H7 (cell line): ENCODE results near the gene CYP1A2. TPM values are rescaled to one million over a fixed set of nuclear protein-coding genes. Genes with fewer than 3 reads are reported as not detected.
"Not testable (repeated sequence)": the region's sequence is repeated elsewhere in the genome, so short reads cannot be mapped to it uniquely, and the experiment has no call there.

Experiments
- DNase-seq: peaks from one replicate; pipeline ENCODE4 v3.0.0; 2012
- H3K27me3 ChIP-seq: 2 replicates; pipeline ENCODE4 v1.6.0; 2011; ENCODE audit warnings: mild to moderate bottlenecking, low read length; ENCODE audit not compliant: control insufficient read depth, insufficient read depth
- H3K36me3 ChIP-seq: replicated peaks from 2 replicates; pipeline ENCODE4 v1.5.1; 2011; ENCODE audit warnings: low read length; ENCODE audit not compliant: control insufficient read depth, insufficient read depth
- H3K4me3 ChIP-seq: 2 replicates; pipeline ENCODE4 v1.5.1; 2011; ENCODE audit warnings: low read depth, mild to moderate bottlenecking, control low read depth, low read length, moderate library complexity; ENCODE audit not compliant: insufficient read depth
- total RNA-seq: library from RNA; depleted of rRNA; stranded (reverse); fragments of >200 nt; shearing (Covaris generic); gene quantifications from 2 replicates; pipeline ENCODE4 v1.2.3, GENCODE V29; 2014

The CYP1A2 gene
- total RNA-seq, 1 experiment from 2014 or later, result not detected

DNA sequence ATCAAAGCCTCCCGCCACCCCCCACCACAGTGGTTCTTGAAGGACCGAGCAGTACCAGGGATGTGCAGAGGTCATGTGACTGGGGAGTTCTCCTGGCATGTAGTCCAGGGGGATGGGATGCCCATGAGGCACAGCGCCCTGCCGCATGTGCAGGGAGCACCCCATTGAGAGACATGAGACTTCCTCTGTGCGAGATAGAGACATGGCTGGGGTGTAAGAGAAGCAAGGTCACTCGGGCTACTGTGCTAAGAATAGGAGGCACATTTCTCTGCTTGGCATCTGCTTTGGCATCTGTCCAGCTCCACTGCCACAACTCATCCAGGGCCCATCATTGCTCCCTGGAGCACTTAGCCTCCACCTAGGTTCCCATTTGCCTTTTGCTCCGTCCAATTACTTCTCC, 20.9 kb upstream of the CYP1A2 start:
- Histone ChIP-seq H3K27me3 (peaks cover 32% of the 10 kb centered on the region), H3K4me3 (no peak overlapping the region), H3K36me3 (no peaks in the 10 kb centered on the region)
- no peak for DNase-seq

DNA sequence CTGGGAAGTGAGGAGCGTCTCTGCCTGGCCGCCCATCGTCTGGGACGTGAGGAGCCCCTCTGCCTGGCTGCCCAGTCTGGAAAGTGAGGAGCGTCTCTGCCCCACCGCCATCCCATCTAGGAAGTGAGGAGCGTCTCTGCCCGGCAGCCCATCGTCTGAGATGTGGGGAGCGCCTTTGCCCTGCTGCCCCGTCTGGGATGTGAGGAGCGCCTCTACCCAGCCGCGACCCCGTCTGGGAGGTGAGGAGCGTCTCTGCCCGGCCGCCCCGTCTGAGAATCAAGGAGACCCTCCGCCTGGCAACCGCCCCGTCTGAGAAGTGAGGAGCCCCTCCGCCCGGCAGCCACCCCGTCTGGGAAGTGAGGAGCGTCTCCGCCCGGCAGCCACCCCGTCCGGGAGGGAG, 19.9 kb upstream of the CYP1A2 start:
- peaks cover 32% of the 10 kb centered on the region for H3K27me3 ChIP-seq
- H3K4me3 ChIP-seq, H3K36me3 ChIP-seq, DNase-seq: not testable (repeated sequence)

GRCh38 chr15:74729372-74729771, 19.3 kb upstream of the CYP1A2 start:
- not testable (repeated sequence) for H3K4me3 ChIP-seq, H3K36me3 ChIP-seq, DNase-seq
- H3K27me3 ChIP-seq, result peaks cover 32% of the 10 kb centered on the region

DNA sequence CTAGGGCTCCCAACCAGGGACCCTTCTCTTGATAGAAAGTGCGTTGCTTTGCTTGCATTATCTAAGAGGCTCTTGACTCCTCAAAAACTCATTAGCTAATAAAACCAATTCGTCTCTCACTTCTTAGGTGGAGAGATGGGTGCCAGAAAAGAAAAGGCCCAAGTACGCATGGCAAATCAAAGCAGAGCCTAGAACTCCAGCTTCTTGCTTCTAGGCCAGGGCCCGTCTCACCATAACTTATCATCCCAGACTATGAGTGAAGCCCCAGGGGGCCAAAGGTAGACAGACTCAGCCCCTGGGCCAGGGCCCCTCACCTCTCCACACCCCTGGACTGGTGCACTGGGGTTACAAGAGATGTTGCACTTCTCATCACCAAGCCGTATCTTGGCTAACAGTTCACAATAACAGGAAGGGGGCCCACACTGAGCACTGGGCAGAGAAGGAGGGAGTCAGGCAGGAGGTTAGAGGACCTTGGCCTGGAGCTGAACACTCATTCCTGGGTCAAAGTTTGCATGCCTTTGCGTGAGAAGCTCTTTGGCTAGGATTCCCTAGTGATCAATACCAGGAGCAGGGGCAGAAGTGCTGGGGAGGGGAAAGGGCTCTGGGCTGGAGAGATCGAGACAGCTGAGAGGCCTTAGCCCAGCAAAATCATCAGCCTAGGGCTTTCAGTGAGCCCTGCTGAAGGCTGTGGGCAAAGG, 17.9 kb upstream of the CYP1A2 start:
- H3K27me3 ChIP-seq, result peaks cover 24% of the 10 kb centered on the region
- H3K4me3 ChIP-seq, result no peak overlapping the region
- H3K36me3 ChIP-seq, result no peaks in the 10 kb centered on the region
- no peak for DNase-seq

- peaks cover 4% of the 10 kb centered on the region for H3K27me3 ChIP-seq
- no peak for DNase-seq
Observed at GRCh38 chr15:74732846-74733245, 15.8 kb upstream of the CYP1A2 start.

GRCh38 chr15:74733269-74733668, 15.4 kb upstream of the CYP1A2 start:
- Histone ChIP-seq H3K36me3 (no peaks in the 10 kb centered on the region), H3K27me3 (peaks cover 2% of the 10 kb centered on the region; the same call in 1 of the 2 replicates), H3K4me3 (no peak overlapping the region)
- no peak for DNase-seq

More at GRCh38 chr15:74732846-74733245, 15.8 kb upstream of the CYP1A2 start:
- Histone ChIP-seq H3K36me3 (no peaks in the 10 kb centered on the region), H3K4me3 (no peak overlapping the region)

DNA sequence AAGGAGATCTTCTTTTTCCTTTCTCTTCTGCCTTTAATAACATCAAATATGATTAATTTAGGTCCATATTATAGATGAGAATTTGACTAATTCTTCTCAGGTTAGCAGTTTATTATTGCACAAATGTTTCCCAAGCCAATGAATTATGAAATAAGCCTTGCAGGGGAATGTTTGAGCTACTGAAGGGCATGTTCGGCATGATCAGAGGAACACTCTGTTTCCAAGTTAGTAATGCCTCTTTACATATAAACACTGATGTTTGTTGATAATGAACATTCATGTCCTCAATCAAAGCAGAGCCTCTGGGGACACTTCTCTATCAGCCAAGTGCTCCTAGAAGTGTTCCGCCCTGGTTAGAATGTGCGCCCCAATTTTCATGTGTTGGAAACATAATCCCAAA, 13.3 kb upstream of the CYP1A2 start:
- no peak for DNase-seq
- Histone ChIP-seq H3K27me3 (peaks cover 2% of the 10 kb centered on the region; the same call in 1 of the 2 replicates), H3K4me3 (no peak overlapping the region), H3K36me3 (no peaks in the 10 kb centered on the region)

DNA sequence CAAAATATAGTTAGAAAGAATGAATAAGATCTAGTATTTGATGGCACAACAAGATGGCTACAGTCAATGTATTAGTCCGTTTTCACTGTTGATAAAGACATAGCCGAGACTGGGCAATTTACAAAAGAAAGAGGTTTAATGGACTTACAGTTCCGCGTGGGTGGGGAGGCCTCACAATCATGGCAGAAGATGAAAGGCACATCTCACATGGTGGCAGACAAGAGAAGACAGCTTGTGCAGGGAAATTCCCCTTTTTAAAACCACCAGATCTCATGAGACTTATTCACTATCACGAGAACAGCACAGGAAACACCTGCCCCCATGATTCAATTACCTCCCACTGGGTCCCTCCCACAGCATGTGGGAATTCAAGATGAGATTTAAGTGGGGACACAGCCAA, 10.4 kb upstream of the CYP1A2 start:
- not testable (repeated sequence) for DNase-seq, H3K4me3 ChIP-seq, H3K36me3 ChIP-seq, H3K27me3 ChIP-seq

DNA sequence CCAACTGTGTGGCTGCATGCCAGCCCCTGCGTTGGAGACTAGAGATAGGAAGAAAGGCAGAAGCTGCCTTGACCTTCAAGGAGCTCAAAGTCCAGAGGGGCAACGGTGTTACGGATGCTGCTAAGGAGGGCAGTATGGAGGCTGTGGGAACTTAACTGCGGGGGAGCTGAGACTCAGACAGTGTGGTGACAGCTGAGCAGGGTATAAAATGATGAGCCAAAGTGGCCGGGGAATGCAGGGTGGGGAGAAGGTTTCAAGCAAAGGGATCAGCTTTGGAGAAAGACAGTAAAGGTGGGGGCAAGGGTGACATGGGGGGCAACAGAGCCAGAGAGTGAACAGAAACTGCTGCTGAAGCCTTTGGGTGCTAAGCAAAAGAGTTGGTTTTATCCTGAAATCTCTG, 6.2 kb upstream of the CYP1A2 start:
- H3K27me3 ChIP-seq, result no peaks in the 10 kb centered on the region
- no peaks in the 10 kb centered on the region for H3K36me3 ChIP-seq
- no peak overlapping the region for H3K4me3 ChIP-seq
- no peak for DNase-seq

DNA sequence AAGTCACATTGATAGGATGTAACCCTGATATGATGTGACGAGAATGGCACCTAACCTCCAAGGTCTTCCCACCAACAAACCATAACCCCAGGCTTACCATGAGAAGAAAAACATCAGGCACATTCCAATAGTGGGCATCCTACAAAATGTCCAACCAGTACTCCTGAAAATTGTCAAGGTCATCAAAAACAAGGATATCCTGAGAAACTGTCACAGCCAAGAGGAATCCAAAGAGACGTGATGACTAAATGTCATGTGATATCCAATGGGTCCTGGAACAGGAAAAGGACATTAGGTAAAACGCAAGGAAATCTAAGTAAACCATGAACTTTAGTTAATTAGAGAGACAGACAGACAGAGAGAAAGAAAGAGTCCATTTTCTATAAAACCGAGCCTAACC, 2.3 kb upstream of the CYP1A2 start:
- DNase-seq, result no peak
- H3K27me3 ChIP-seq, result no peaks in the 10 kb centered on the region; the same call in 1 of the 2 replicates
- H3K36me3 ChIP-seq, result no peaks in the 10 kb centered on the region
- no peak overlapping the region for H3K4me3 ChIP-seq

GRCh38 chr15:74749832-74750231, 1.2 kb downstream of the CYP1A2 start:
- H3K4me3 ChIP-seq, result no peak overlapping the region
- H3K27me3 ChIP-seq, result no peaks in the 10 kb centered on the region; the same call in 1 of the 2 replicates
- no peak for DNase-seq
- no peaks in the 10 kb centered on the region for H3K36me3 ChIP-seq

- Histone ChIP-seq H3K36me3 (no peaks in the 10 kb centered on the region), H3K27me3 (no peaks in the 10 kb centered on the region; the same call in 1 of the 2 replicates), H3K4me3 (no peak overlapping the region)
- no peak for DNase-seq
Observed at GRCh38 chr15:74750751-74751150, 2.1 kb downstream of the CYP1A2 start.

DNA sequence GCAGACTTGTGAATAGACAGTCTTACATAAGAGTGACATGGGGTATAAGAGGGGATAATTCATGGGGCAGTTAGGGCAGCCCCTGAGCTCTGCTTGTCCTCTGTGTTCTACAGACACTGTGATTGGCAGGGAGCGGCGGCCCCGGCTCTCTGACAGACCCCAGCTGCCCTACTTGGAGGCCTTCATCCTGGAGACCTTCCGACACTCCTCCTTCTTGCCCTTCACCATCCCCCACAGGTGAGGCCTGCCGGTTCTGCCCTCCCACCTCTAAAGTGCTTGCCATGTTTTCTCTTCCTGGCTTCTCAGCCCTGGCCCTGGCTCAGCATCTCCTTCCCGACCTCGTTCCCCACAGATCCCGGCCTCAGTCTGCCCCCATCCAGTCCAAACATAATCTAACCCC, 3.4 kb downstream of the CYP1A2 start:
- Histone ChIP-seq H3K27me3 (no peaks in the 10 kb centered on the region; the same call in 1 of the 2 replicates), H3K36me3 (no peaks in the 10 kb centered on the region), H3K4me3 (no peak overlapping the region)
- DNase-seq, result no peak

- Histone ChIP-seq H3K4me3 (no peak overlapping the region), H3K27me3 (no peaks in the 10 kb centered on the region; the same call in 1 of the 2 replicates)
- no peak for DNase-seq
Observed at GRCh38 chr15:74752531-74752930, 3.9 kb downstream of the CYP1A2 start.

DNA sequence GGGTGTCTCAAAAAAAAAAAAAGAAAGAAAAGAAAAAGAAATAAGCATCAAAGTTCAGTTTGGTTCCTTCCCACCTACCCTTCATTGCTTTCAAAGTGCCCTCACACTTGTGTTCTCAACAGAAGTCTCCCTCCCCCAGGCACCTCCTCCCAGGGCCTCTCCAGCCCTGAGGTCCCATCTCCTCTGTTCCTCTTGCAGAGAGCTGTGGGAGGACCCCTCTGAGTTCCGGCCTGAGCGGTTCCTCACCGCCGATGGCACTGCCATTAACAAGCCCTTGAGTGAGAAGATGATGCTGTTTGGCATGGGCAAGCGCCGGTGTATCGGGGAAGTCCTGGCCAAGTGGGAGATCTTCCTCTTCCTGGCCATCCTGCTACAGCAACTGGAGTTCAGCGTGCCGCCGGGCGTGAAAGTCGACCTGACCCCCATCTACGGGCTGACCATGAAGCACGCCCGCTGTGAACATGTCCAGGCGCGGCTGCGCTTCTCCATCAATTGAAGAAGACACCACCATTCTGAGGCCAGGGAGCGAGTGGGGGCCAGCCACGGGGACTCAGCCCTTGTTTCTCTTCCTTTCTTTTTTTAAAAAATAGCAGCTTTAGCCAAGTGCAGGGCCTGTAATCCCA, 6.1 kb downstream of the CYP1A2 start:
- Histone ChIP-seq H3K4me3 (no peak overlapping the region), H3K27me3 (no peaks in the 10 kb centered on the region; the same call in 1 of the 2 replicates), H3K36me3 (no peaks in the 10 kb centered on the region)
- DNase-seq, result no peak

More at GRCh38 chr15:74752531-74752930, 3.9 kb downstream of the CYP1A2 start:
- no peaks in the 10 kb centered on the region for H3K36me3 ChIP-seq
